Aorta (tissue), 5 donors: Measurements from ENCODE around the gene XRCC1. TPM values are rescaled to one million over a fixed set of nuclear protein-coding genes. Genes with fewer than 3 reads are reported as not detected.

Source experiments
- ATAC-seq: fragments of 200-7000 bp; cut with Tn5 transposase; one replicate; pipeline ENCODE4 v1.9.1; 2022; ENCODE audit warnings: moderate library complexity; ENCODE audit not compliant: low FRiP score
- DNase-seq, 2 donors: peaks; one replicate each; pipeline ENCODE4 v3.0.0-alpha.2; 2020
- H3K27ac ChIP-seq, 2 donors: one replicate each; pipeline ENCODE4 v1.5.1; 2013; ENCODE audit warnings: low read length in 2 of 2, mild to moderate bottlenecking in 2 of 2, moderate library complexity in 2 of 2, control low read depth in 1 of 2, inconsistent platforms in 1 of 2, low read depth in 1 of 2
- H3K27me3 ChIP-seq, 2 donors: one replicate each; pipeline ENCODE4 v1.6.1; 2013; ENCODE audit warnings: control low read depth in 1 of 2, low read length in 1 of 2, mild to moderate bottlenecking in 1 of 2, moderate library complexity in 1 of 2; ENCODE audit not compliant: insufficient read depth in 2 of 2, control insufficient read depth in 1 of 2
- H3K36me3 ChIP-seq, 2 donors: one replicate each; pipeline ENCODE4 v1.6.1; 2013; ENCODE audit warnings: control low read depth in 1 of 2, low read length in 1 of 2, mild to moderate bottlenecking in 1 of 2; ENCODE audit not compliant: insufficient read depth in 2 of 2, control insufficient read depth in 1 of 2
- H3K4me1 ChIP-seq, 2 donors: one replicate each; pipeline ENCODE4 v1.6.1; 2013; ENCODE audit warnings: low read length in 2 of 2, control low read depth in 1 of 2, mild to moderate bottlenecking in 1 of 2, moderate library complexity in 1 of 2; ENCODE audit not compliant: insufficient read depth in 2 of 2, control insufficient read depth in 1 of 2
- H3K4me3 ChIP-seq, 2 donors: one replicate each; pipeline ENCODE4 v1.5.1; 2013; ENCODE audit warnings: low read length in 2 of 2, control low read depth in 1 of 2, mild to moderate bottlenecking in 1 of 2
- H3K9me3 ChIP-seq: one replicate; pipeline ENCODE4 v1.6.1; 2013; ENCODE audit warnings: mild to moderate bottlenecking, low read length; ENCODE audit not compliant: control insufficient read depth
- WGBS, 2 donors: extraction: QIAGEN DNeasy Blood & Tissue Kit; methylation state at CpG; one replicate each; pipeline ENCODE4 v1.1.7; 2013; 5-methylcytosine and 5-hydroxymethylcytosine counted together
- intact Hi-C, 2 donors: fragments of 100-400 bp; cut with DNase I; formaldehyde crosslinking; loops; one replicate each; pipeline versions ENCODE4 v1.14.2 to v1.15.0; 2022
- long read RNA-seq, 2 donors: library from polyadenylated mRNA; unstranded; transcript quantifications; one replicate each; pipeline ENCODE4 v2.0.0, GENCODE V29; 2020 to 2021
- polyA plus RNA-seq, 2 donors: library from polyadenylated mRNA; stranded (reverse); fragments of 200-250 nt; gene quantifications; one replicate each; pipeline ENCODE4 v1.2.3, GENCODE V29; 2013
- total RNA-seq, 2 donors: library from RNA; stranded (reverse); fragmentation: NEBNext Ultra II Directional; extraction: Animal tissue kit (Norgen Biotek cat#: 25700); gene quantifications; one replicate each; pipeline ENCODE4 v1.2.1, GENCODE V29; 2021
- donor health status: healthy with polysubstance abuse.
- donor health status: Bipolar disorder and iron deficiency.
- donor health status: DM: no; HTN: no; CAD: no.
- donor health status: DM: no; HTN: no; CAD: no.
- donor health status: DM: yes; HTN: yes; CAD: no.

Gene XRCC1
- 10 to 100 TPM; 22.3 to 30.2 TPM for total RNA-seq
- polyA plus RNA-seq: 10 to 100 TPM; 12.1 to 27.2 TPM
- long read RNA-seq, donor 1, transcript XRCC1-201 (17 exons, 2,802 nt): major isoform, 64 of 112 reads
- long read RNA-seq, donor 1, partial matches to known transcripts: 30 of 112 reads
- long read RNA-seq, donor 1, other reads (novel, unspliced or antisense): 18 of 112 reads
- long read RNA-seq, donor 2, transcript XRCC1-201 (17 exons, 2,802 nt): major isoform, 8 of 14 reads
- long read RNA-seq, donor 2, partial matches to known transcripts: 3 of 14 reads
- long read RNA-seq, donor 2, other reads (novel, unspliced or antisense): 3 of 14 reads

- Histone ChIP-seq H3K9me3 (no peaks in the 10 kb centered on the region), H3K4me1 (no peaks in the 10 kb centered on the region), H3K27ac (peak within 1 kb of the TSS in 1 of 2 donors; percentile 68), H3K27me3 (no peaks in the 10 kb centered on the region), H3K4me3 (peak within 1 kb of the TSS; percentile 62 to 86), H3K36me3 (no peaks in the 10 kb centered on the region)
- intact Hi-C loops: loop anchor here (1.0 kb wide), 1 partner anchor 21 kb away; the partner anchor contains the start of genes IRGQ (in 2 of the 2) and ZNF576 (in 2 of the 2)
- ATAC-seq: peak; percentile 99
- peak; percentile 99 for DNase-seq
- WGBS, 2 donors: 0 to 1% methylated on average over 45 to 51 of the region's 51 CpGs
These were observed at the start of gene XRCC1, which contains the start of gene PINLYP for GRCh38 chr19:43575156-43575950. Gene XRCC1, minus strand, starts transcription at chr19:43575527. Its CDS starts 69 bp downstream, at chr19:43575458. Gene PINLYP, plus strand, starts transcription at chr19:43575801. Its CDS starts 1,391 bp downstream, at chr19:43577192.

GRCh38 chr19:43624933-43625332 lies 49.6 kb upstream of the XRCC1 start:
- Histone ChIP-seq H3K27ac (no peak overlapping the region), H3K9me3 (no peaks in the 10 kb centered on the region), H3K27me3 (no peaks in the 10 kb centered on the region), H3K4me3 (no peak overlapping the region), H3K4me1 (no peaks in the 10 kb centered on the region), H3K36me3 (no peaks in the 10 kb centered on the region)
- peak in 1 of 2 donors; percentile 77 for DNase-seq
- no peak for ATAC-seq
- intact Hi-C loops: no loop called here
- WGBS, 2 donors: 32 to 34% methylated on average over 30 of the region's 30 CpGs

GRCh38 chr19:43623889-43624670 lies 48.8 kb upstream of the XRCC1 start:
- Histone ChIP-seq H3K4me3 (no peak overlapping the region), H3K27ac (no peak overlapping the region), H3K27me3 (no peaks in the 10 kb centered on the region), H3K36me3 (no peaks in the 10 kb centered on the region), H3K9me3 (no peaks in the 10 kb centered on the region), H3K4me1 (no peaks in the 10 kb centered on the region)
- 75 to 81% methylated on average over 35 of the region's 35 CpGs for WGBS, 2 donors
- no peak for ATAC-seq
- intact Hi-C loops: no loop called here
- DNase-seq: no peak

- no peak for DNase-seq
- WGBS, 2 donors: 79 to 86% methylated on average over 1 of the region's 1 CpG
- no peaks in the 10 kb centered on the region for H3K4me1 ChIP-seq
- no peaks in the 10 kb centered on the region for H3K36me3 ChIP-seq
- H3K4me3 ChIP-seq: no peak overlapping the region
- no peaks in the 10 kb centered on the region for H3K9me3 ChIP-seq
- H3K27me3 ChIP-seq: no peaks in the 10 kb centered on the region
- no peak for ATAC-seq
- intact Hi-C loops: no loop called here
- no peak overlapping the region for H3K27ac ChIP-seq
These were observed 47.6 kb upstream of the XRCC1 start for GRCh38 chr19:43622956-43623355.

- H3K27me3 ChIP-seq: no peaks in the 10 kb centered on the region
- DNase-seq (no peak), ATAC-seq (no peak)
- H3K9me3 ChIP-seq: no peaks in the 10 kb centered on the region
- intact Hi-C loops: no loop called here
- H3K4me1 ChIP-seq: no peaks in the 10 kb centered on the region
- no peak overlapping the region for H3K27ac ChIP-seq
- 53 to 55% methylated on average over 4 of the region's 4 CpGs for WGBS, 2 donors
- no peak overlapping the region for H3K4me3 ChIP-seq
- H3K36me3 ChIP-seq: no peaks in the 10 kb centered on the region
These were observed 46.7 kb upstream of the XRCC1 start for GRCh38 chr19:43622070-43622469.

- H3K36me3 ChIP-seq: no peaks in the 10 kb centered on the region
- intact Hi-C loops: no loop called here
- peak; percentile 1 for ATAC-seq
- DNase-seq: peak; percentile 89 to 95
- peak overlapping the region in 1 of 2 donors; percentile 69 for H3K27ac ChIP-seq
- 29 to 30% methylated on average over 23 of the region's 23 CpGs for WGBS, 2 donors
- H3K9me3 ChIP-seq: no peaks in the 10 kb centered on the region
- no peaks in the 10 kb centered on the region for H3K4me1 ChIP-seq
- peak overlapping the region; percentile 43 to 52 for H3K4me3 ChIP-seq
- no peaks in the 10 kb centered on the region for H3K27me3 ChIP-seq
These were observed 45.0 kb upstream of the XRCC1 start for GRCh38 chr19:43620061-43621001.

GRCh38 chr19:43619262-43620060 lies 44.1 kb upstream of the XRCC1 start, which contains the start of gene ZNF428:
Gene ZNF428, minus strand, starts transcription at chr19:43619629. Its CDS starts 5,325 bp downstream, at chr19:43614304.
- peak; percentile 93 for ATAC-seq

More at GRCh38 chr19:43619262-43620060, 44.1 kb upstream of the XRCC1 start, which contains the start of gene ZNF428:
- Histone ChIP-seq H3K9me3 (no peaks in the 10 kb centered on the region), H3K27ac (peak within 1 kb of the TSS; percentile 1 to 69), H3K4me1 (no peaks in the 10 kb centered on the region), H3K27me3 (no peaks in the 10 kb centered on the region), H3K4me3 (peak within 1 kb of the TSS; percentile 43 to 52), H3K36me3 (no peaks in the 10 kb centered on the region)
- peak; percentile 92 to 94 for DNase-seq
- 0% methylated on average over 63 to 81 of the region's 81 CpGs for WGBS, 2 donors
- intact Hi-C loops: loop anchor here in 1 of 2 donors (2.0 kb wide), 1 partner anchor 47 kb away; no protein-coding TSS in a partner anchor
